ENCODE data around the gene CLIP3. TPM values are rescaled to one million over a fixed set of nuclear protein-coding genes. Genes with fewer than 3 reads are reported as not detected.

The CLIP3 gene
- total and polyA plus RNA-seq, 2 of the 13 experiments (the other 11 are each of a cell fraction or from before 2014, with no cell fraction given) = 0.15 to 1.2 TPM

- Histone ChIP-seq H3K27me3 (ENCODE audit: control insufficient read depth in 1 of 2, insufficient read depth in 2 of 2, low read length in 2 of 2) (peaks cover 1 to 19% of the 10 kb centered on the region in 2 experiments; a peak in 3 of 5 replicates), H2AFZ (ENCODE audit: low read length) (no peak overlapping the region), H3K9ac (ENCODE audit: insufficient read depth, low read depth, low read length) (no peak overlapping the region), H3K27ac (ENCODE audit: extremely low read length, insufficient read depth, low read length) (no peak overlapping the region), H3K9me3 (ENCODE audit: low read length) (no peaks in the 10 kb centered on the region), H4K20me1 (ENCODE audit: insufficient read depth, low read length) (no peaks in the 10 kb centered on the region), H3K4me2 (ENCODE audit: low read depth, low read length) (no peak overlapping the region), H3K4me3 (replicated peaks in 1 of 3; ENCODE audit: insufficient read depth in 1 of 3, low read depth in 2 of 3, low read length in 3 of 3) (no peak overlapping the region), H3K36me3 (replicated peaks in 1 of 2; ENCODE audit: control insufficient read depth in 1 of 2, insufficient read depth in 2 of 2, low read length in 2 of 2) (no peaks in the 10 kb centered on the region), H3K79me2 (ENCODE audit: insufficient read depth, low read length) (no peaks in the 10 kb centered on the region), H3K4me1 (ENCODE audit: insufficient read depth, low read length) (no peaks in the 10 kb centered on the region)
- ChIA-PET CTCF (ENCODE audit: low intra/inter-chr PET ratio, low total read pairs) (no interaction called here), POLR2A (no interaction called here)
- TF ChIP-seq NR0B2 (CRISPR knock-in tag; IDR thresholded peaks at IDR 0.05) (no peak), ZNF143 (CRISPR knock-in tag; IDR thresholded peaks at IDR 0.05) (no peak), YEATS2 (CRISPR knock-in tag; IDR thresholded peaks at IDR 0.05; ENCODE audit: borderline replicate concordance) (no peak), ZNF547 (CRISPR knock-in tag; IDR thresholded peaks at IDR 0.05) (no peak), PHB2 (IDR thresholded peaks at IDR 0.05; ENCODE audit: partially characterized antibody) (no peak), ZNF652 (CRISPR knock-in tag; IDR thresholded peaks at IDR 0.05; ENCODE audit: borderline replicate concordance, low read depth) (no peak), ZNF12 (CRISPR knock-in tag; IDR thresholded peaks at IDR 0.05) (no peak), ZNF484 (CRISPR knock-in tag; IDR thresholded peaks at IDR 0.05; ENCODE audit: borderline replicate concordance, low read depth) (no peak), KDM1A (CRISPR knock-in tag; IDR thresholded peaks at IDR 0.05) (no peak), ZNF878 (CRISPR knock-in tag; IDR thresholded peaks at IDR 0.05) (no peak), ZSCAN31 (CRISPR knock-in tag; IDR thresholded peaks at IDR 0.05; ENCODE audit: low read depth) (no peak)
- in situ Hi-C loops (cut with HindIII; ENCODE audit: extremely low pct_ligation_motif_present, low pct_unique_long_range_greater_than_20kb) = no loop called here
- FAIRE-seq (no peak), DNase-seq (ENCODE audit: low spot score) (no peak), ATAC-seq (no peak)
- BruUV-seq (replicated peaks) = no TSS peak
- intact Hi-C loops (cut with micrococcal nuclease; ENCODE audit: unreplicated experiment) = no loop called here
- 17% methylated on average over 17 of the region's 20 CpGs for WGBS (ENCODE audit: low lambda C conversion rate)
These were observed 53.8 kb downstream of the CLIP3 start for GRCh38 chr19:35978832-35979365.

Data from HepG2 (cell line).